ENCODE results near the gene SAYSD1. TPM values are rescaled to one million over a fixed set of nuclear protein-coding genes. Genes with fewer than 3 reads are reported as not detected.
A peak's percentile ranks its signal among the peaks of the same experiment; 100 is the strongest.

The SAYSD1 gene
- total and polyA plus RNA-seq, 2 donors (not counting 1 experiment from before 2014, with no cell fraction given), result 4.6 to 17.8 TPM

- Histone ChIP-seq H3K79me2 (ENCODE audit: control insufficient read depth, insufficient read depth, low read length) (no peaks in the 10 kb centered on the region), H3K4me1 (ENCODE audit: control insufficient read depth in 2 of 2, insufficient read depth in 2 of 2, low read length in 2 of 2) (no peaks in the 10 kb centered on the region), H3K27me3 (replicated peaks in 1 of 4; ENCODE audit: control extremely low read depth in 1 of 4, control insufficient read depth in 3 of 4, insufficient read depth in 4 of 4, low read length in 3 of 4) (no peaks in the 10 kb centered on the region), H3K27ac (ENCODE audit: low read length in 2 of 2) (no peak overlapping the region), H3K36me3 (replicated peaks in 1 of 2; ENCODE audit: control extremely low read depth in 1 of 2, control insufficient read depth in 1 of 2, extremely low read depth in 1 of 2, insufficient read depth in 2 of 2, low read length in 1 of 2) (peaks cover 0 to 15% of the 10 kb centered on the region in 2 experiments), H3K4me3 (ENCODE audit: control extremely low read depth in 1 of 5, extremely low read depth in 1 of 5, insufficient read depth in 1 of 5, low read depth in 2 of 5, low read length in 4 of 5) (no peak overlapping the region), H4K20me1 (ENCODE audit: control insufficient read depth, insufficient read depth, low read length, poor library complexity, severe bottlenecking) (no peaks in the 10 kb centered on the region), H3K4me2 (replicated peaks; ENCODE audit: low read depth, low read length, poor library complexity, severe bottlenecking) (no peak overlapping the region), H3K9me3 (ENCODE audit: control extremely low read depth in 1 of 3, control insufficient read depth in 2 of 3, insufficient read depth in 1 of 3, low read length in 2 of 3) (no peaks in the 10 kb centered on the region), H3K9ac (ENCODE audit: low read length) (no peak overlapping the region), H2AFZ (ENCODE audit: insufficient read depth, low read depth, low read length, poor library complexity, severe bottlenecking) (no peak overlapping the region)
- ATAC-seq (ENCODE audit: low read depth), result peak; percentile 71
- POLR2A ChIA-PET, result interaction anchor here (1.1 kb wide), 1 partner anchor 12 kb away, joined by 3 read pairs; the partner anchor contains the start of gene SAYSD1
- 42% methylated on average over 7 of the region's 12 CpGs for WGBS (ENCODE audit: insufficient coverage)
- H3K4me1 Mint-ChIP-seq, result peaks cover 10% of the 10 kb centered on the region
- no peaks in the 10 kb centered on the region for H3K9me3 Mint-ChIP-seq (ENCODE audit: insufficient read depth)
- DNase-seq, result peak; percentile 24
- TF ChIP-seq CTCF (IDR thresholded peaks at IDR 0.05), result peak; percentile 37
- no peak for TF ChIP-seq EZH2 (IDR thresholded peaks at IDR 0.05; ENCODE audit: borderline replicate concordance, insufficient read depth, low read depth, low read length, poor library complexity, severe bottlenecking)
- H3K27me3 Mint-ChIP-seq, result no peaks in the 10 kb centered on the region
- no peak overlapping the region for H3K27ac Mint-ChIP-seq
- intact Hi-C loops (cut with micrococcal nuclease), result loop anchor here (5.0 kb wide), 1 partner anchor 230 kb away; no protein-coding TSS in a partner anchor
- CTCF ChIA-PET, result interaction anchor here (0.7 to 1.6 kb wide), 6 partner anchors 12 to 229 kb away, joined by 3 to 7 read pairs (median 4); partner anchors contain the start of gene SAYSD1
- H3K4me3 Mint-ChIP-seq, result no peak overlapping the region
Measured at GRCh38 chr6:39102071-39102820, 12.7 kb downstream of the SAYSD1 start.

GRCh38 chr6:39100358-39100757 is 14.6 kb downstream of the SAYSD1 start:
- H3K4me1 ChIP-seq (ENCODE audit: control insufficient read depth in 2 of 2, insufficient read depth in 2 of 2, low read length in 2 of 2), result no peaks in the 10 kb centered on the region
- H4K20me1 ChIP-seq (ENCODE audit: control insufficient read depth, insufficient read depth, low read length, poor library complexity, severe bottlenecking), result no peaks in the 10 kb centered on the region
- no peak overlapping the region for H3K27ac ChIP-seq (ENCODE audit: low read length in 2 of 2)
- no peak overlapping the region for H3K4me3 Mint-ChIP-seq
- no peak for DNase-seq
- no peaks in the 10 kb centered on the region for H3K79me2 ChIP-seq (ENCODE audit: control insufficient read depth, insufficient read depth, low read length)
- peaks cover 0 to 11% of the 10 kb centered on the region in 2 experiments for H3K36me3 ChIP-seq (replicated peaks in 1 of 2; ENCODE audit: control extremely low read depth in 1 of 2, control insufficient read depth in 1 of 2, extremely low read depth in 1 of 2, insufficient read depth in 2 of 2, low read length in 1 of 2)
- H3K4me2 ChIP-seq (replicated peaks; ENCODE audit: low read depth, low read length, poor library complexity, severe bottlenecking), result no peak overlapping the region
- intact Hi-C loops (cut with micrococcal nuclease), result loop anchor here (5.0 kb wide), 1 partner anchor 228 kb away; no protein-coding TSS in a partner anchor
- TF ChIP-seq EZH2 (IDR thresholded peaks at IDR 0.05; ENCODE audit: borderline replicate concordance, insufficient read depth, low read depth, low read length, poor library complexity, severe bottlenecking) (no peak), CTCF (IDR thresholded peaks at IDR 0.05) (no peak)
- no CpG with 5 or more reads among the region's 3 CpGs for WGBS (ENCODE audit: insufficient coverage)
- H3K9ac ChIP-seq (ENCODE audit: low read length), result no peak overlapping the region
- no peaks in the 10 kb centered on the region for H3K9me3 Mint-ChIP-seq (ENCODE audit: insufficient read depth)
- CTCF ChIA-PET, result no interaction called here
- H3K4me1 Mint-ChIP-seq, result peaks cover 7% of the 10 kb centered on the region
- no peaks in the 10 kb centered on the region for H3K9me3 ChIP-seq (ENCODE audit: control extremely low read depth in 1 of 3, control insufficient read depth in 2 of 3, insufficient read depth in 1 of 3, low read length in 2 of 3)
- POLR2A ChIA-PET, result no interaction called here
- no peaks in the 10 kb centered on the region for H3K27me3 Mint-ChIP-seq
- no peak overlapping the region for H3K27ac Mint-ChIP-seq
- no peak overlapping the region for H3K4me3 ChIP-seq (ENCODE audit: control extremely low read depth in 1 of 5, extremely low read depth in 1 of 5, insufficient read depth in 1 of 5, low read depth in 2 of 5, low read length in 4 of 5)
- no peak for ATAC-seq (ENCODE audit: low read depth)
- H3K27me3 ChIP-seq (replicated peaks in 1 of 4; ENCODE audit: control extremely low read depth in 1 of 4, control insufficient read depth in 3 of 4, insufficient read depth in 4 of 4, low read length in 3 of 4), result no peaks in the 10 kb centered on the region
- H2AFZ ChIP-seq (ENCODE audit: insufficient read depth, low read depth, low read length, poor library complexity, severe bottlenecking), result no peak overlapping the region

Data from B cell (primary cell).